H9 (cell line): Measurements from ENCODE around the gene PEX5. TPM values are rescaled to one million over a fixed set of nuclear protein-coding genes. Genes with fewer than 3 reads are reported as not detected.

Source experiments
- DNase-seq: peaks from one replicate; pipeline ENCODE4 v3.0.0-alpha.2; 2017
- H2AFZ ChIP-seq: one replicate; pipeline ENCODE4 v1.6.1; 2013; ENCODE audit warnings: mild to moderate bottlenecking, low read length, control low read depth, moderate library complexity
- H2AK5ac ChIP-seq: 2 replicates; pipeline ENCODE4 v1.6.1; 2013; ENCODE audit warnings: low read length, control low read depth, mixed read lengths; ENCODE audit not compliant: insufficient read length
- H2BK120ac ChIP-seq: one replicate; pipeline ENCODE4 v1.6.1; 2013; ENCODE audit warnings: low read depth, mild to moderate bottlenecking, low read length, control low read depth, inconsistent platforms; ENCODE audit not compliant: poor library complexity, severe bottlenecking
- H2BK12ac ChIP-seq: 2 replicates; pipeline ENCODE4 v1.6.1; 2013; ENCODE audit warnings: low read length, control low read depth, mixed read lengths, low read depth; ENCODE audit not compliant: insufficient read length
- H2BK15ac ChIP-seq: 2 replicates; pipeline ENCODE4 v1.6.1; 2013; ENCODE audit warnings: low read depth, low read length, control low read depth
- H2BK20ac ChIP-seq: one replicate; pipeline ENCODE4 v1.6.1; 2013; ENCODE audit warnings: low read depth, mild to moderate bottlenecking, low read length, control low read depth, inconsistent platforms; ENCODE audit not compliant: poor library complexity, severe bottlenecking
- H2BK5ac ChIP-seq: 2 replicates; pipeline ENCODE4 v1.6.1; 2013; ENCODE audit warnings: low read length, control low read depth, mixed read lengths; ENCODE audit not compliant: insufficient read length
- H3K14ac ChIP-seq: 2 replicates; pipeline ENCODE4 v1.6.1; 2013; ENCODE audit warnings: low read length, control low read depth; ENCODE audit not compliant: insufficient read depth
- H3K18ac ChIP-seq: 2 replicates; pipeline ENCODE4 v1.6.1; 2013; ENCODE audit warnings: low read depth, mild to moderate bottlenecking, mixed read lengths, low read length, control low read depth; ENCODE audit not compliant: insufficient read length
- H3K23ac ChIP-seq: 2 replicates; pipeline ENCODE4 v1.6.1; 2013; ENCODE audit warnings: low read length, control low read depth, mixed read lengths, low read depth; ENCODE audit not compliant: insufficient read length
- H3K23me2 ChIP-seq: 2 replicates; pipeline ENCODE4 v1.6.1; 2013; ENCODE audit warnings: low read depth, mild to moderate bottlenecking, mixed read lengths, low read length, control low read depth; ENCODE audit not compliant: insufficient read length, poor library complexity, severe bottlenecking
- H3K27ac ChIP-seq: 2 replicates; pipeline ENCODE4 v1.5.1; 2013; ENCODE audit warnings: low read length, control low read depth, mixed read lengths, low read depth; ENCODE audit not compliant: insufficient read length
- H3K27me3 ChIP-seq: 2 replicates; pipeline ENCODE4 v1.6.1; 2013; ENCODE audit warnings: low read length, control low read depth, inconsistent platforms; ENCODE audit not compliant: insufficient read depth
- H3K4ac ChIP-seq: 2 replicates; pipeline ENCODE4 v1.6.1; 2013; ENCODE audit warnings: low read depth, mild to moderate bottlenecking, control low read depth, inconsistent platforms, low read length, moderate library complexity
- H3K4me1 ChIP-seq: 2 replicates; pipeline ENCODE4 v1.6.1; 2013; ENCODE audit warnings: low read length, control low read depth, inconsistent platforms; ENCODE audit not compliant: insufficient read depth
- H3K4me2 ChIP-seq: 2 replicates; pipeline ENCODE4 v1.6.1; 2013; ENCODE audit warnings: low read length, control low read depth, mixed read lengths; ENCODE audit not compliant: insufficient read length, insufficient read depth
- H3K56ac ChIP-seq: 2 replicates; pipeline ENCODE4 v1.6.1; 2013; ENCODE audit warnings: low read depth, mild to moderate bottlenecking, mixed read lengths, low read length, control low read depth; ENCODE audit not compliant: insufficient read length
- H3K79me1 ChIP-seq: 2 replicates; pipeline ENCODE4 v1.6.1; 2013; ENCODE audit warnings: low read depth, mild to moderate bottlenecking, moderate library complexity, low read length, control low read depth, inconsistent platforms; ENCODE audit not compliant: insufficient read depth, poor library complexity, severe bottlenecking
- H3K79me2 ChIP-seq: 2 replicates; pipeline ENCODE4 v1.6.1; 2013; ENCODE audit warnings: low read length, control low read depth, inconsistent platforms; ENCODE audit not compliant: insufficient read depth
- H3K9ac ChIP-seq: 2 replicates; pipeline ENCODE4 v1.6.1; 2013; ENCODE audit warnings: low read length, control low read depth, mixed read lengths; ENCODE audit not compliant: insufficient read length; ENCODE audit errors: extremely low read depth
- H3K9me3 ChIP-seq: one replicate; pipeline ENCODE4 v1.6.1; 2013; ENCODE audit warnings: low read depth, low read length, inconsistent platforms; ENCODE audit not compliant: control insufficient read depth
- H3T11ph ChIP-seq: one replicate; pipeline ENCODE4 v1.6.1; 2013; ENCODE audit warnings: mild to moderate bottlenecking, low read length, control low read depth, inconsistent platforms
- H4K20me1 ChIP-seq: one replicate; pipeline ENCODE4 v1.6.1; 2013; ENCODE audit not compliant: control insufficient read depth, insufficient read length, insufficient read depth
- H4K5ac ChIP-seq: 2 replicates; pipeline ENCODE4 v1.6.1; 2013; ENCODE audit warnings: low read depth, mild to moderate bottlenecking, mixed read lengths, low read length, control low read depth; ENCODE audit not compliant: insufficient read length
- H4K8ac ChIP-seq: replicated peaks from 2 replicates; pipeline ENCODE4 v1.6.1; 2013; ENCODE audit warnings: low read length, control low read depth, mixed read lengths, low read depth; ENCODE audit not compliant: insufficient read length
- H4K91ac ChIP-seq: 2 replicates; pipeline ENCODE4 v1.6.1; 2013; ENCODE audit warnings: low read depth, mild to moderate bottlenecking, moderate library complexity, mixed read lengths, low read length, control low read depth; ENCODE audit not compliant: insufficient read length
- H3K27ac Mint-ChIP-seq, 3 experiments: 2 replicates in 2 of 3; 3 replicates in 1 of 3; pipeline ENCODE4 v1.8.0; 2020 to 2021; ENCODE audit warnings: mixed read lengths in 3 of 3, mild to moderate bottlenecking in 1 of 3, moderate library complexity in 1 of 3
- H3K27me3 Mint-ChIP-seq: 2 replicates; pipeline ENCODE4 v1.8.0; 2021; ENCODE audit warnings: low read depth, mild to moderate bottlenecking, moderate library complexity, mixed read lengths
- H3K36me3 Mint-ChIP-seq, 3 experiments: 2 replicates in 2 of 3; 3 replicates in 1 of 3; pipeline ENCODE4 v1.8.0; 2020 to 2021; ENCODE audit warnings: low read depth in 3 of 3, mixed read lengths in 3 of 3; ENCODE audit not compliant: insufficient read depth in 1 of 3
- H3K4me1 Mint-ChIP-seq, 2 experiments: 2 replicates each; pipeline ENCODE4 v1.8.0; 2020; ENCODE audit warnings: mixed read lengths in 2 of 2
- H3K4me3 Mint-ChIP-seq, 2 experiments: 2 replicates in 1 of 2; 3 replicates in 1 of 2; pipeline ENCODE4 v1.8.0; 2020 to 2021; ENCODE audit warnings: mild to moderate bottlenecking in 2 of 2, mixed read lengths in 2 of 2, moderate library complexity in 1 of 2
- H3K9me3 Mint-ChIP-seq, 2 experiments: 2 replicates in 1 of 2; 3 replicates in 1 of 2; pipeline ENCODE4 v1.8.0; 2020; ENCODE audit warnings: mild to moderate bottlenecking in 2 of 2, mixed read lengths in 2 of 2, moderate library complexity in 1 of 2
- total RNA-seq: library from RNA; stranded (reverse); gene quantifications from 2 replicates; pipeline ENCODE4 v1.2.1, GENCODE V29; 2021
- TF ChIP-seq, protein P1 (sequence below): fragments of 200-600 bp; sonication (generic); conservative IDR thresholded peaks from 3 replicates; pipeline ENCODE4 v1.8.0; 2021; ENCODE audit warnings: antibody characterized with exemption, mild to moderate bottlenecking

The PEX5 gene
- total RNA-seq, 1 experiment from 2014 or later, result 40.5 TPM

DNA sequence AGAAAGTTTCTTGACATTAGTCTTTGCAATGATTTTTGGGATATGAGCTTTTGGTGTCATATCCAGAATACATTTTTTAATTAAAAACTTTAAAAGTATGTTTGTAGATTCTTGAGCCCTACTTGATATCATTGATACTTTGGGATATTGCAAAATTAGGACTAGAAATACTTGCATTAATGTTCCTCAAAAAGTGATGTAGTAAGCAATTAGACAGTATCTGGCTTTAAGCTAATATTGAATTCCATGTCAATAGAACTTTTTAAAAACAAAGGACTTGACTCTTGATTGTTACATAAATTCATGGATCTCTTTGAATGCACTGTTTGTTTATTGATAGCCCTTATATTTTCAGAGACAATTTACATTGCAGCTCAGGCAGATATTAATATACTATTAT is 15.6 kb downstream of the PEX5 start:
- Histone ChIP-seq H3K4me2 (no peak overlapping the region), H3K27me3 (no peaks in the 10 kb centered on the region), H3K4me1 (no peaks in the 10 kb centered on the region), H3K23ac (no peak overlapping the region), H4K5ac (no peak overlapping the region), H3T11ph (no peak overlapping the region), H4K8ac (no peak overlapping the region), H2AFZ (no peak overlapping the region), H4K20me1 (no peaks in the 10 kb centered on the region), H2BK5ac (no peak overlapping the region), H3K27ac (no peak overlapping the region), H3K9me3 (no peaks in the 10 kb centered on the region), H3K79me1 (no peaks in the 10 kb centered on the region), H3K14ac (no peak overlapping the region), H3K79me2 (no peaks in the 10 kb centered on the region), H3K9ac (no peak overlapping the region), H2AK5ac (no peak overlapping the region), H3K4ac (no peak overlapping the region), H2BK120ac (no peak overlapping the region), H3K56ac (no peak overlapping the region), H3K18ac (no peak overlapping the region), H2BK12ac (no peak overlapping the region), H2BK20ac (no peak overlapping the region), H4K91ac (no peak overlapping the region), H3K23me2 (no peaks in the 10 kb centered on the region), H2BK15ac (no peak overlapping the region)
- Mint-ChIP-seq H3K36me3 (peaks cover 79 to 98% (median 88%) of the 10 kb centered on the region in 3 experiments), H3K27me3 (no peaks in the 10 kb centered on the region), H3K4me3 (no peak overlapping the region), H3K27ac (no peak overlapping the region), H3K9me3 (peaks cover 11 to 13% of the 10 kb centered on the region in 2 experiments), H3K4me1 (peaks cover 0 to 4% of the 10 kb centered on the region in 2 experiments; a peak in 2 of 4 replicates)
- no peak for DNase-seq
- TF ChIP-seq, protein P1, sequence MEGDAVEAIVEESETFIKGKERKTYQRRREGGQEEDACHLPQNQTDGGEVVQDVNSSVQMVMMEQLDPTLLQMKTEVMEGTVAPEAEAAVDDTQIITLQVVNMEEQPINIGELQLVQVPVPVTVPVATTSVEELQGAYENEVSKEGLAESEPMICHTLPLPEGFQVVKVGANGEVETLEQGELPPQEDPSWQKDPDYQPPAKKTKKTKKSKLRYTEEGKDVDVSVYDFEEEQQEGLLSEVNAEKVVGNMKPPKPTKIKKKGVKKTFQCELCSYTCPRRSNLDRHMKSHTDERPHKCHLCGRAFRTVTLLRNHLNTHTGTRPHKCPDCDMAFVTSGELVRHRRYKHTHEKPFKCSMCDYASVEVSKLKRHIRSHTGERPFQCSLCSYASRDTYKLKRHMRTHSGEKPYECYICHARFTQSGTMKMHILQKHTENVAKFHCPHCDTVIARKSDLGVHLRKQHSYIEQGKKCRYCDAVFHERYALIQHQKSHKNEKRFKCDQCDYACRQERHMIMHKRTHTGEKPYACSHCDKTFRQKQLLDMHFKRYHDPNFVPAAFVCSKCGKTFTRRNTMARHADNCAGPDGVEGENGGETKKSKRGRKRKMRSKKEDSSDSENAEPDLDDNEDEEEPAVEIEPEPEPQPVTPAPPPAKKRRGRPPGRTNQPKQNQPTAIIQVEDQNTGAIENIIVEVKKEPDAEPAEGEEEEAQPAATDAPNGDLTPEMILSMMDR, result no peak
